Stimulated activated CD8-positive, alpha-beta memory T cell treated with anti-CD3 and anti-CD28 coated beads, Interleukin-2, amount 100 ng/mL, for 1 hour (primary cell): ENCODE results near the gene IL18R1.

Source experiments
- DNase-seq, 2 donors: peaks; one replicate each; pipeline ENCODE4 v3.0.0-alpha.2; 2020; ENCODE audit warnings: low read depth in 2 of 2

The IL18R1 gene

GRCh38 chr2:102434655-102435381, 79.2 kb downstream of the IL18R1 start:
- no peak for DNase-seq

- DNase-seq: no peak
Observed at GRCh38 chr2:102435741-102436140, 80.1 kb downstream of the IL18R1 start.

- DNase-seq: no peak
Observed at GRCh38 chr2:102436323-102436722, 80.7 kb downstream of the IL18R1 start.

- no peak for DNase-seq
Observed at GRCh38 chr2:102437122-102437521, 81.5 kb downstream of the IL18R1 start.

GRCh38 chr2:102438111-102438510, 82.5 kb downstream of the IL18R1 start:
- DNase-seq: no peak

- DNase-seq: no peak
Observed at GRCh38 chr2:102438578-102438977, 83.0 kb downstream of the IL18R1 start.

GRCh38 chr2:102439065-102439695, 83.6 kb downstream of the IL18R1 start:
- DNase-seq: no peak

GRCh38 chr2:102442967-102443828, 87.6 kb downstream of the IL18R1 start:
- DNase-seq: no peak

GRCh38 chr2:102444233-102444632, 88.6 kb downstream of the IL18R1 start:
- DNase-seq: no peak

- no peak for DNase-seq
Observed at GRCh38 chr2:102446936-102447335, 91.3 kb downstream of the IL18R1 start.
